ENCODE measurements around the gene SYT5. TPM values are rescaled to one million over a fixed set of nuclear protein-coding genes. Genes with fewer than 3 reads are reported as not detected.

Gene SYT5
- total RNA-seq, 2 donors from 2014 or later = 0.67 to 3.2 TPM

DNA sequence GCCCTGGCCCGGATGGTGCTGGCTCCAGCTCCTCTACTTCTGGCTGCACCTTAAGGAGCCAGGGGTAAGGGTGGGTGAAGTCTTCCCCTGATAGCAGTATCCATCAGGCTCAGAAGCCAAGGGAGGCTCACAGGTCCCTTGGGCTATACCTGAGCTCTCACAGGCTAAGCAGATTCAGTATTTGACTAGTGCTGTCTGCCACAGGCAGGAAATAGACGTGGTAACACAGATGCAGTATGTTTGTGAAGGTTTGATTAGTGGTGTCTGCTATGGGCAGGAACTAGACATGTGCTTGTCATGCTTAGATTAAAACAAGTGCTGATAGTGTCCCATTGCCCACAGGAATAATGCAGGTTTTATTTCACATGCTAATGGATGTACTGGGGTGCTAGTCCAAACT, 4.0 kb downstream of the SYT5 start:
- no peak overlapping the region for H3K9ac ChIP-seq (ENCODE audit: low read depth in 2 of 2, low read length in 2 of 2)
- DNase-seq = no peak
- peaks cover 30% of the 10 kb centered on the region for H3K27me3 ChIP-seq
- peaks cover 8% of the 10 kb centered on the region for H3K4me1 ChIP-seq
- no peak overlapping the region for H3K27ac ChIP-seq
- TF ChIP-seq, protein P1, sequence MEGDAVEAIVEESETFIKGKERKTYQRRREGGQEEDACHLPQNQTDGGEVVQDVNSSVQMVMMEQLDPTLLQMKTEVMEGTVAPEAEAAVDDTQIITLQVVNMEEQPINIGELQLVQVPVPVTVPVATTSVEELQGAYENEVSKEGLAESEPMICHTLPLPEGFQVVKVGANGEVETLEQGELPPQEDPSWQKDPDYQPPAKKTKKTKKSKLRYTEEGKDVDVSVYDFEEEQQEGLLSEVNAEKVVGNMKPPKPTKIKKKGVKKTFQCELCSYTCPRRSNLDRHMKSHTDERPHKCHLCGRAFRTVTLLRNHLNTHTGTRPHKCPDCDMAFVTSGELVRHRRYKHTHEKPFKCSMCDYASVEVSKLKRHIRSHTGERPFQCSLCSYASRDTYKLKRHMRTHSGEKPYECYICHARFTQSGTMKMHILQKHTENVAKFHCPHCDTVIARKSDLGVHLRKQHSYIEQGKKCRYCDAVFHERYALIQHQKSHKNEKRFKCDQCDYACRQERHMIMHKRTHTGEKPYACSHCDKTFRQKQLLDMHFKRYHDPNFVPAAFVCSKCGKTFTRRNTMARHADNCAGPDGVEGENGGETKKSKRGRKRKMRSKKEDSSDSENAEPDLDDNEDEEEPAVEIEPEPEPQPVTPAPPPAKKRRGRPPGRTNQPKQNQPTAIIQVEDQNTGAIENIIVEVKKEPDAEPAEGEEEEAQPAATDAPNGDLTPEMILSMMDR (IDR thresholded peaks at IDR 0.05) = no peak
- H3K9me3 ChIP-seq = no peaks in the 10 kb centered on the region
- intact Hi-C loops (cut with DNase I) = no loop called here
- no peaks in the 10 kb centered on the region for H3K36me3 ChIP-seq
- no peak overlapping the region for H3K4me3 ChIP-seq

DNA sequence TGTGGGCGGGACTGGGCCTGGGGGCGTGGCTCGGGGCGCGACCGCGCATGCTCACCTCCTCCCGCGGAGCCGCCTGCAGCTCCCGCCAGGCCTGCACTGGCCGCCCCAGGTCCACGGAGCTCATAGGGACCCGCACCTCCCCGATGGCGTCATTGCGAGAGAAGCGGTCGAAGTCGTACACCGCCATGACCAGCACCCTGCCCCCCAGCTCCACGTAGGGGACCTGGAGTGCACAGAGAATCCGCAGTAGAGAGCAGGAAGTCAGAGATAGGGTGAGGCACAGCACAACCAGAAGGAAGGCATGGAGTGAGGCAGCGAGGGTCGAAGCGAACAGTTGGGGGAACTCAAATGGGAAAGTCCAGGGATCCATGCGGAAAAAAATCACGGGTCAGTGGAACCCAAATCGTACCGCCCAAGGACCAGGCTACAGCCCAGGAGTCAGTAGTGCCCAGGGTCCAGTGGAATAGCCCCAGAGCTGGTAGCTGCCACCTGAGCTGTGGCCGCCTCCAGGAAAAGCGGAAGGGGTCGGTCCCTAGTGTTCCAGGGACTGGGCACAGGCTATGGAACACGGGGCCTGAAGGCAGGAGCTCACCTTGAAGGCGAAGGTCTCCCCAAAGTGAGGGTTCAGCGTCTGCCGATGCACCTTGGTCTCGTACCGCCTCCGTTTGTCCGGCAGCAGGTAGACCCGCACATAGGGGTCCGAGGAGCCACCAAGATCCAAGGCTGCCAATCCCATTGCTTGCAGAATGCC, 4.8 kb downstream of the SYT5 start:
- TF ChIP-seq, protein P1 (IDR thresholded peaks at IDR 0.05) = no peak
- Histone ChIP-seq H3K9me3 (no peaks in the 10 kb centered on the region), H3K27ac (no peak overlapping the region), H3K36me3 (no peaks in the 10 kb centered on the region), H3K4me3 (no peak overlapping the region), H3K9ac (ENCODE audit: low read depth in 2 of 2, low read length in 2 of 2) (no peak overlapping the region), H3K27me3 (peaks cover 25% of the 10 kb centered on the region), H3K4me1 (peaks cover 8% of the 10 kb centered on the region)
- no peak for DNase-seq
- intact Hi-C loops (cut with DNase I) = no loop called here

DNA sequence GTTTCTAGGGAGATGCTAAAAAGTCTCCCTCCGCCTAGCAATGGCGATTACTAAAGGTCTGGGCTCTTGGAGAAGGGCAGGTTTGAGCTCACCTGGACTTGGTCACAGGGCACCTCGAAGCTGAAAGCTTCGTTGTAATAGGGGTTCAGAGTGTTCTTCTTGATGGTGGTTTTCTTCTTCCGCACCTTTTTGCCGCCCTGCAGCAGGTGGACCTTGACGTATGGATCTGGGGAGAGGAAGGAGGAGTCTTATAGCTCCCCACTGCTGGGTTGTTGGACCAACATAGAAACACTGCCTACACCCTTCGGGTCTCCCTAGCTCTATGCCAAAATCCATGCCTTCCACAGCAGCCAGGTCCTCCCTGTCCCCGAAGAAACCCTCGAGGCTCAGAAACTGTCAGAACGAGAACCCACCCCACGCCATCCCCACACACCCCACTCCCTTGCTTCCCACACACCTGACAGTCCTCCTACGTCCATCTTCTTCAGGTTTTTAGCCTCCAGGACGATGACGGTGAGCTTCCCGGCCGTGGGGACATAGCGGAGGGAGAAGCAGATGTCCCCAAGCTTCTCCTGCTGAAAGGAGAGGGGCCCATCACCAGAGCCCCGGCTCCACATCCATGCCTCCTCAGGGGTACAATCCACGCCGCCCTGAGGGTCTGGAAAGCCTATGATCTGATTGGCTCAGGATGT, 5.5 kb downstream of the SYT5 start:
- H3K9ac ChIP-seq (ENCODE audit: low read depth in 2 of 2, low read length in 2 of 2) = no peak overlapping the region
- H3K4me3 ChIP-seq = no peak overlapping the region
- H3K27me3 ChIP-seq = peaks cover 22% of the 10 kb centered on the region
- no peaks in the 10 kb centered on the region for H3K9me3 ChIP-seq
- DNase-seq = no peak
- no peaks in the 10 kb centered on the region for H3K36me3 ChIP-seq
- TF ChIP-seq, protein P1 (IDR thresholded peaks at IDR 0.05) = no peak
- peaks cover 4% of the 10 kb centered on the region for H3K4me1 ChIP-seq
- H3K27ac ChIP-seq = no peak overlapping the region
- intact Hi-C loops (cut with DNase I) = no loop called here

DNA sequence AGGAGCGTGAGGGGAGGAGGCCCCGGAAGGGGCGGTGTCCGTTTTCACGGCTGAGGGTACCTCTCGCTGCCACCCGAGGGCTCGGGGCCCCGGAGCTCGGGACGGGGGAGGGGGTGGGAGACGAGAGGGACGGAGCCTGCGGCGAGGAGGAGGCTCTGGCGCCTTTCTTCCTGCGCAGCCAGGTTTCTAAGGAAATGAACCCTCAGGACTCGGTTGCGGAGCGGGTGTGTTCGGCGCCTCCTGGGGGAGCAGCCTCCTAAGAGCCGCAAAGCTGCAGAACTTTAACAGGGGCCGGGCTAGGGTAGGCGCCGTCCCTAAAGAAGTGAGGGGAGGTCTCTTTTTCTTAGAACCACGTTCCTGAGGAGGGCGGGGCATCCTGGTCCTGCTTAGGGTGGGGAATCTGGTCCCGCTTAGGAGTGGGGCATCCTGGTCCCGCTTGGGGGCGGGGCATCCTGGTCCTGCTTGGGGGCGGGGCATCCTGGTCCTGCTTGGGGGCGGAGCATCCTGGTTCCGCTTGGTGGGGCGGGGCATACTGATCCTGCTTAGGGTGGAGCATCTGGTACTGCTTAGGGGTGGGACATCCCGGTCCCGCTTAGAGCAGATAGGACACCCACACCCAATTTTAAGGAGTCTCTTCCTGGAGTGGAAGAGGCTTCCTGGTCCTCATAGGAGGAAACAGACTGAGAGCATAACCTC, 6.2 kb downstream of the SYT5 start:
- intact Hi-C loops (cut with DNase I) = no loop called here
- Histone ChIP-seq H3K9ac (ENCODE audit: low read depth in 2 of 2, low read length in 2 of 2) (no peak overlapping the region), H3K36me3 (no peaks in the 10 kb centered on the region), H3K4me3 (peak overlapping the region; percentile 9), H3K4me1 (no peaks in the 10 kb centered on the region), H3K27ac (no peak overlapping the region), H3K9me3 (no peaks in the 10 kb centered on the region), H3K27me3 (peaks cover 24% of the 10 kb centered on the region)
- TF ChIP-seq, protein P1 (IDR thresholded peaks at IDR 0.05) = no peak
- peak; percentile 70 for DNase-seq

DNA sequence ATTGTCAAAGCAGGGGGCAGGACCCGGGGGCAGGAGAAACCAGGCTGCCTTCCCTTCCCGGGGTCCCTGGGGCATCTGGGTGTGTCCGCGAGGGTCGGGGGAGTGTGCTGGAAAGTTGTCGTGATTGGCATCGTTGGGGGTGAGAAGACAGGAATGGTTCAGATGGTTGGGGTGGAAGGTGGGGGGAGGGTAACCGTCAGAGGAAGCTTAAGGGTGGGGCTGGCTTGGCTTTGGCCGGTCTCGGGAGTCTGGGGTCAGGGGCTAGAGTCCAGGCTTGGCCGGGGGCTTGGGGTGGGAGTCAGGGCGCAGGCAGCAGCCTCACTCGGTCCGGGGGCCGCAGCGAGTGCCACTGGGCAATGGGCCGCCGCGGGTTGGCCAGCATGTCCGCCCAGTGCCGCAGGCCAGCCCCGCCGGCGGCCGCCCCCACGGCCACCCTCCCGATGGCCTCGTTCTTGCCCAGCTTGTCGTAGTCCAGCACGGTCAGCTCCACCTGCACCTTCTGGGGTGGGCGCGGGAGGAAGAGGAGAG, 6.8 kb downstream of the SYT5 start:
- no peak overlapping the region for H3K27ac ChIP-seq
- H3K9ac ChIP-seq (ENCODE audit: low read depth in 2 of 2, low read length in 2 of 2) = no peak overlapping the region
- intact Hi-C loops (cut with DNase I) = no loop called here

More for the DNA sequence above, 6.8 kb downstream of the SYT5 start:
- Histone ChIP-seq H3K9me3 (no peaks in the 10 kb centered on the region), H3K4me1 (no peaks in the 10 kb centered on the region), H3K36me3 (no peaks in the 10 kb centered on the region), H3K27me3 (peaks cover 30% of the 10 kb centered on the region), H3K4me3 (peak overlapping the region; percentile 9)
- DNase-seq = no peak
- TF ChIP-seq, protein P1 (IDR thresholded peaks at IDR 0.05) = no peak
